Measurements from ENCODE around the gene SRGN. TPM values are rescaled to one million over a fixed set of nuclear protein-coding genes. Genes with fewer than 3 reads are reported as not detected.

Gene SRGN
- total and polyA plus RNA-seq, 2 of the 8 experiments (the other 6 are each of a cell fraction or from before 2014, with no cell fraction given): 0.06 TPM; not detected in 1

- TF ChIP-seq ATF2 (IDR thresholded peaks at IDR 0.05; ENCODE audit: low read length) (no peak), E2F6 (IDR thresholded peaks at IDR 0.05) (no peak), SIRT6 (IDR thresholded peaks at IDR 0.05; ENCODE audit: low read length) (no peak)
Observed at GRCh38 chr10:69088801-69089501, 1.0 kb downstream of the SRGN start (continued).
